ENCODE data around the gene STK32B. TPM values are rescaled to one million over a fixed set of nuclear protein-coding genes. Genes with fewer than 3 reads are reported as not detected.
A peak's percentile ranks its signal among the peaks of the same experiment; 100 is the strongest.

The STK32B gene
- total RNA-seq, 6 donors from 2014 or later: 0.22 to 3.4 (median 1.0) TPM

GRCh38 chr4:5511791-5512190, 460.5 kb downstream of the STK32B start:
- no peak for TF ChIP-seq EP300 (IDR thresholded peaks at IDR 0.05)
- no peak for TF ChIP-seq POLR2A (IDR thresholded peaks at IDR 0.05)
- no peak for TF ChIP-seq POLR2AphosphoS5 (IDR thresholded peaks at IDR 0.05)
- no peak for TF ChIP-seq CTCF (IDR thresholded peaks at IDR 0.05)
- no peaks in the 10 kb centered on the region for H3K9me3 ChIP-seq
- no peaks in the 10 kb centered on the region for H3K4me1 ChIP-seq
- ATAC-seq (ENCODE audit: low FRiP score in 2 of 2) (no peak), DNase-seq (no peak)
- H3K4me3 ChIP-seq: no peak overlapping the region
- H3K27ac ChIP-seq: no peak overlapping the region
- H3K36me3 ChIP-seq: no peaks in the 10 kb centered on the region
- H3K27me3 ChIP-seq: no peaks in the 10 kb centered on the region

GRCh38 chr4:5515646-5516045, 464.4 kb downstream of the STK32B start:
- TF ChIP-seq CTCF (IDR thresholded peaks at IDR 0.05) (no peak), EP300 (IDR thresholded peaks at IDR 0.05) (no peak), POLR2AphosphoS5 (IDR thresholded peaks at IDR 0.05) (no peak)
- Histone ChIP-seq H3K36me3 (no peaks in the 10 kb centered on the region), H3K9me3 (no peaks in the 10 kb centered on the region), H3K4me3 (no peak overlapping the region), H3K27ac (no peak overlapping the region), H3K27me3 (no peaks in the 10 kb centered on the region), H3K4me1 (no peaks in the 10 kb centered on the region)
- no peak for DNase-seq
- ATAC-seq (ENCODE audit: low FRiP score in 2 of 2): no peak

DNA sequence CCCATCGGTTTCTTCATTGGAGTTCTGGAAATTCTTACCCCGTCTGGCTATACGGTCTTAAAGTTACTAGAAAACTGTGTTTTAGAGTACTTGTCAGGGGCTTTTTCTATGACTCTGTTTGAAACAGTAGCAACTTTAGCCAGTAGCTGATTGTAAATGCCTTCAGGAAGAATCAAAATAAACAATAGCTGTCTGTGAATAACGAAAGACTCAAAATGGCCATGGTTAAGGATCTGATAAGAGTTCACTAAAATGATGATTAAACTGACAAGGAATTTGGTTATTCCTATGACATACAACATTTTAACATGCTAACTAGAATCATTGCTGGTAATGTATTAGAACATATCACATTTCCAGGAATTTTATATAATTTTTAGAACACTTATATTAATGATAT, 466.1 kb downstream of the STK32B start:
- Histone ChIP-seq H3K36me3 (no peaks in the 10 kb centered on the region), H3K4me3 (no peak overlapping the region), H3K9me3 (no peaks in the 10 kb centered on the region), H3K4me1 (no peaks in the 10 kb centered on the region), H3K27ac (no peak overlapping the region), H3K27me3 (no peaks in the 10 kb centered on the region)
- TF ChIP-seq CTCF (IDR thresholded peaks at IDR 0.05) (no peak), POLR2AphosphoS5 (IDR thresholded peaks at IDR 0.05) (no peak), POLR2A (IDR thresholded peaks at IDR 0.05) (no peak), EP300 (IDR thresholded peaks at IDR 0.05) (no peak)
- no peak for DNase-seq
- 56 to 76% methylated on average over 4 of the region's 4 CpGs for WGBS, 2 donors
- no peak for ATAC-seq (ENCODE audit: low FRiP score in 2 of 2)

DNA sequence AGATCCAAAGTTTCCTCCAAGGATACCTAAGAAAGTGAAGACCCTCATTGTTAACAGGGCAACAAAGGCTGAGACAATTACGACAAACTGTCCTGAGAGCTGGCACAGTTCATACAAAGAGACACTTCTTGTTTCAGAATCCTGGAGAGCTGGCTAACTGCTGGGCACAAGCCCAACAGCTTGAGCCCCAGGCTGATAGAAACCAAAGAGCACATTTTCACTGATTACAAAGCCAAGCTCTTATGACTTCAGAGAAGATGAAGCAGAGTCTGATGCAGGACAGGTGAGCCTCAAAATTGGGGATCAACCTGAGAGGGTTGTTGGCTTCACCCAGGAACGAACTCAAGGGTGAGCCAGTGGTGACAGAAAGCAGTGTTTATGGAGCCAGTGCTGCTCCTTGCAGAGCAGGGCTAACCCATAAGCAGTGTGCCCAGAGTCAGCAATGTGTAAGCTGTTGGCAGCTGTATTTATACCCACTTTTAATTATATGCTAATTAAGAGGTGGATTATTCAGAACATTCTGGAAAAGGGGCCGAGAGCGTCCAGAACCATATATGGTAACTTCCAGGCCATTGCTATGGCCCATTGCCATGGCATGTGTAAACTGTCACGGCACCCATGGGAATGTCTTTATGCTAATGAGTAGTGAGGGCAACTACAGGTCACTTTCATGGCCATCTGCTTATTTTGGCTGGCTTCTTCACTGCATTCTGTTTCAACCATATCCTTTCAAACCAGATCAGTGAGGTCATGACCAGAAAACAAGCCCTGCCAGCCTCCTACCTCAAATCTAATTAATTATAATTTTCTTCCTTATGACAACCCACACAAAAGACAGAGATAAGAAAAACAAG, 473.4 kb downstream of the STK32B start:
- no peaks in the 10 kb centered on the region for H3K27me3 ChIP-seq
- H3K4me1 ChIP-seq: peaks cover 0 to 3% (median 0%) of the 10 kb centered on the region in 4 donors
- WGBS, 2 donors: 63 to 70% methylated on average over 5 of the region's 5 CpGs
- no peak overlapping the region for H3K4me3 ChIP-seq
- ATAC-seq (ENCODE audit: low FRiP score in 2 of 2) (peak in 1 of 2 donors; percentile 28), DNase-seq (no peak)
- no peaks in the 10 kb centered on the region for H3K9me3 ChIP-seq
- H3K36me3 ChIP-seq: no peaks in the 10 kb centered on the region
- TF ChIP-seq POLR2A (IDR thresholded peaks at IDR 0.05) (no peak), POLR2AphosphoS5 (IDR thresholded peaks at IDR 0.05) (peak in 1 of 2 donors; percentile 8), EP300 (IDR thresholded peaks at IDR 0.05) (no peak), CTCF (IDR thresholded peaks at IDR 0.05) (no peak)
- H3K27ac ChIP-seq: no peak overlapping the region

Data from upper lobe of left lung (tissue), 6 donors.